GM18951 (cell line): Measurements from ENCODE around the gene CEP55.

Experiments
- POLR2A ChIP-seq: IDR thresholded peaks from 4 replicates; pipeline ENCODE4 v1.6.1; 2011; ENCODE audit warnings: mild to moderate bottlenecking; ENCODE audit not compliant: insufficient read length, insufficient read depth; ENCODE audit errors: extremely low read depth
- in situ Hi-C: fragments of 300-500 bp; cut with MboI; formaldehyde crosslinking; loops from one replicate; pipeline ENCODE4 v1.12.0; 2022; ENCODE audit warnings: low sequenced_read_pairs, mixed read lengths, inconsistent platforms; ENCODE audit not compliant: unreplicated experiment

CEP55 gene

GRCh38 chr10:93475871-93476270 is 20.5 kb upstream of the CEP55 start:
- in situ Hi-C loops = no loop called here
- TF ChIP-seq POLR2A = no peak

- no peak for TF ChIP-seq POLR2A
- in situ Hi-C loops = no loop called here
Observed at GRCh38 chr10:93476756-93477155, 19.7 kb upstream of the CEP55 start.

- in situ Hi-C loops = no loop called here
Observed at GRCh38 chr10:93478873-93479272, 17.5 kb upstream of the CEP55 start.

GRCh38 chr10:93481637-93482144 is 14.7 kb upstream of the CEP55 start:
- no peak for TF ChIP-seq POLR2A
- in situ Hi-C loops = no loop called here

More at GRCh38 chr10:93478873-93479272, 17.5 kb upstream of the CEP55 start:
- no peak for TF ChIP-seq POLR2A

GRCh38 chr10:93482145-93482834 is 14.1 kb upstream of the CEP55 start, which contains the start of gene MYOF:
Gene MYOF, minus strand, starts transcription at chr10:93482334. Its CDS starts 140 bp downstream, at chr10:93482194.
- TF ChIP-seq POLR2A = no peak
- in situ Hi-C loops = no loop called here

- no peak for TF ChIP-seq POLR2A
- in situ Hi-C loops = no loop called here
Observed at GRCh38 chr10:93485690-93486089, 10.7 kb upstream of the CEP55 start.

GRCh38 chr10:93488956-93489528 is 7.4 kb upstream of the CEP55 start:
- TF ChIP-seq POLR2A = no peak
- in situ Hi-C loops = no loop called here

- in situ Hi-C loops = loop anchor here (10.0 kb wide), 1 partner anchor 107 kb away; no protein-coding TSS in a partner anchor
- TF ChIP-seq POLR2A = no peak
Observed at GRCh38 chr10:93491602-93492121, 4.8 kb upstream of the CEP55 start.

- in situ Hi-C loops = loop anchor here (10.0 kb wide), 1 partner anchor 108 kb away; no protein-coding TSS in a partner anchor
- TF ChIP-seq POLR2A = no peak
Observed at GRCh38 chr10:93493162-93493561, 3.2 kb upstream of the CEP55 start.

GRCh38 chr10:93494494-93494893 is 1.9 kb upstream of the CEP55 start:
- no peak for TF ChIP-seq POLR2A
- in situ Hi-C loops = loop anchor here (10.0 kb wide), 1 partner anchor 110 kb away; no protein-coding TSS in a partner anchor

GRCh38 chr10:93495654-93496321 is 624 bp upstream of the CEP55 start:
- in situ Hi-C loops = loop anchor here (10.0 kb wide), 1 partner anchor 111 kb away; no protein-coding TSS in a partner anchor
- no peak for TF ChIP-seq POLR2A

GRCh38 chr10:93498166-93498565 is 1.8 kb downstream of the CEP55 start:
- in situ Hi-C loops = loop anchor here (10.0 kb wide), 1 partner anchor 113 kb away; no protein-coding TSS in a partner anchor
- TF ChIP-seq POLR2A = no peak

- in situ Hi-C loops = no loop called here
Observed at GRCh38 chr10:93501650-93502049, 5.2 kb downstream of the CEP55 start.

More at GRCh38 chr10:93501650-93502049, 5.2 kb downstream of the CEP55 start:
- TF ChIP-seq POLR2A = no peak
